Measurements from ENCODE around the gene BCAS1.

DNA sequence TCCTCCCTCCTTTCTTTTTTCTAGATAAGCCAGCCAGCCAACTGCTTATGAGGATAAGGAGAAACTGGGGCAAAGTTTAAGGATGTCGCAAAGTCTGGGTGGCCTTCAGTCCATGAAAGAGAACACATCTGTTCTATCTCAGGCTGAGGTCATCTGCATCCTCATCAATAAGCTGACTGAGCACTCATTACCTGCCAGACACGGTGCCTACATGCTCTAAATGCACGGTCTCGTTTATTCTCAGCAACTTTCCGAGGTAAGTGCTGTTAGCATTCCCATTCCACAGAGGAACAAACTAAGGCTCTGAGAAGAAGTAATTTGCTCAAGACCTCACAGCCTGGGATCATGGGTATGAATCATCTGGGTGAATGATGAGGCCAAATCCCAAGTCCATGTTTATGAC lies 133.1 kb downstream of the BCAS1 start:
- TF ChIP-seq, protein P1, sequence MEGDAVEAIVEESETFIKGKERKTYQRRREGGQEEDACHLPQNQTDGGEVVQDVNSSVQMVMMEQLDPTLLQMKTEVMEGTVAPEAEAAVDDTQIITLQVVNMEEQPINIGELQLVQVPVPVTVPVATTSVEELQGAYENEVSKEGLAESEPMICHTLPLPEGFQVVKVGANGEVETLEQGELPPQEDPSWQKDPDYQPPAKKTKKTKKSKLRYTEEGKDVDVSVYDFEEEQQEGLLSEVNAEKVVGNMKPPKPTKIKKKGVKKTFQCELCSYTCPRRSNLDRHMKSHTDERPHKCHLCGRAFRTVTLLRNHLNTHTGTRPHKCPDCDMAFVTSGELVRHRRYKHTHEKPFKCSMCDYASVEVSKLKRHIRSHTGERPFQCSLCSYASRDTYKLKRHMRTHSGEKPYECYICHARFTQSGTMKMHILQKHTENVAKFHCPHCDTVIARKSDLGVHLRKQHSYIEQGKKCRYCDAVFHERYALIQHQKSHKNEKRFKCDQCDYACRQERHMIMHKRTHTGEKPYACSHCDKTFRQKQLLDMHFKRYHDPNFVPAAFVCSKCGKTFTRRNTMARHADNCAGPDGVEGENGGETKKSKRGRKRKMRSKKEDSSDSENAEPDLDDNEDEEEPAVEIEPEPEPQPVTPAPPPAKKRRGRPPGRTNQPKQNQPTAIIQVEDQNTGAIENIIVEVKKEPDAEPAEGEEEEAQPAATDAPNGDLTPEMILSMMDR (IDR thresholded peaks at IDR 0.05), result no peak
- TF ChIP-seq POLR2A (IDR thresholded peaks at IDR 0.05), result no peak

Measured in right lobe of liver (tissue), 4 donors.